Breast epithelium (tissue), 4 donors: Measurements from ENCODE around the gene NINL. TPM values are rescaled to one million over a fixed set of nuclear protein-coding genes. Genes with fewer than 3 reads are reported as not detected.

ENCODE experiments used
- DNase-seq, 2 donors: peaks; one replicate each; pipeline ENCODE4 v3.0.0-alpha.2; 2019; ENCODE audit warnings: low spot score in 2 of 2
- H3K27ac ChIP-seq, 2 donors: fragments of 200-600 bp; sonication (generic) in 1 of 2; one replicate each; pipeline ENCODE4 v1.5.1; 2016 to 2019; ENCODE audit warnings: mild to moderate bottlenecking in 1 of 2
- H3K27me3 ChIP-seq, 2 donors: fragments of 200-600 bp; sonication (generic) in 1 of 2; one replicate each; pipeline versions ENCODE4 v1.5.1 to v1.6.0; 2017 to 2019; ENCODE audit warnings: control low read depth in 1 of 2, mild to moderate bottlenecking in 1 of 2
- H3K36me3 ChIP-seq: fragments of 200-600 bp; one replicate; pipeline ENCODE4 v1.5.1; 2019
- H3K4me1 ChIP-seq, 2 donors: fragments of 200-600 bp; sonication (generic); one replicate each; pipeline ENCODE4 v1.5.1; 2016 to 2019; ENCODE audit warnings: control low read depth in 1 of 2
- H3K4me3 ChIP-seq, 3 donors: fragments of 200-600 bp; sonication (generic); 1 replicate in 2 of 3; 2 replicates in 1 of 3; pipeline ENCODE4 v1.5.1; 2016 to 2019; ENCODE audit warnings: mild to moderate bottlenecking in 3 of 3, moderate library complexity in 2 of 3
- H3K9me3 ChIP-seq, 2 donors: fragments of 200-600 bp; sonication (generic) in 1 of 2; one replicate each; pipeline ENCODE4 v1.5.1; 2016 to 2019; ENCODE audit warnings: control low read depth in 1 of 2
- POLR2A ChIP-seq: fragments of 450-650 bp; IDR thresholded peaks from one replicate; pipeline ENCODE4 v1.6.1; 2016; ENCODE audit warnings: antibody characterized with exemption, mild to moderate bottlenecking, moderate library complexity
- POLR2AphosphoS5 ChIP-seq, 3 donors: sonication (generic); formaldehyde crosslinking; IDR thresholded peaks; one replicate each; pipeline ENCODE4 v1.6.1; 2017; ENCODE audit warnings: antibody characterized with exemption in 3 of 3
- intact Hi-C: fragments of 100-400 bp; cut with DNase I; formaldehyde crosslinking; loops from one replicate; pipeline ENCODE4 v1.15.1; 2023; ENCODE audit warnings: low total_unique reads
- total RNA-seq, 3 donors: library from RNA; depleted of rRNA; stranded (reverse); fragments of >200 nt; gene quantifications; one replicate each; pipeline ENCODE4 v1.1.0, GENCODE V29; 2016
- TF ChIP-seq, protein P1 (sequence below), 3 donors: fragments of 450-650 bp; IDR thresholded peaks; one replicate each; pipeline ENCODE4 v1.5.1; 2016 to 2017; ENCODE audit warnings: antibody characterized with exemption in 3 of 3, mild to moderate bottlenecking in 3 of 3, moderate library complexity in 3 of 3

The NINL gene
- total RNA-seq, 3 donors from 2014 or later, result 6.9 to 15.5 (median 12.8) TPM

- Histone ChIP-seq H3K9me3 (no peaks in the 10 kb centered on the region), H3K4me3 (no peak overlapping the region), H3K4me1 (peaks cover 5% of the 10 kb centered on the region in 2 donors), H3K27me3 (no peaks in the 10 kb centered on the region), H3K27ac (no peak overlapping the region), H3K36me3 (no peaks in the 10 kb centered on the region)
- intact Hi-C loops, result no loop called here
- no peak for DNase-seq
- TF ChIP-seq POLR2AphosphoS5 (IDR thresholded peaks at IDR 0.05) (no peak), POLR2A (no peak)
- TF ChIP-seq, protein P1, sequence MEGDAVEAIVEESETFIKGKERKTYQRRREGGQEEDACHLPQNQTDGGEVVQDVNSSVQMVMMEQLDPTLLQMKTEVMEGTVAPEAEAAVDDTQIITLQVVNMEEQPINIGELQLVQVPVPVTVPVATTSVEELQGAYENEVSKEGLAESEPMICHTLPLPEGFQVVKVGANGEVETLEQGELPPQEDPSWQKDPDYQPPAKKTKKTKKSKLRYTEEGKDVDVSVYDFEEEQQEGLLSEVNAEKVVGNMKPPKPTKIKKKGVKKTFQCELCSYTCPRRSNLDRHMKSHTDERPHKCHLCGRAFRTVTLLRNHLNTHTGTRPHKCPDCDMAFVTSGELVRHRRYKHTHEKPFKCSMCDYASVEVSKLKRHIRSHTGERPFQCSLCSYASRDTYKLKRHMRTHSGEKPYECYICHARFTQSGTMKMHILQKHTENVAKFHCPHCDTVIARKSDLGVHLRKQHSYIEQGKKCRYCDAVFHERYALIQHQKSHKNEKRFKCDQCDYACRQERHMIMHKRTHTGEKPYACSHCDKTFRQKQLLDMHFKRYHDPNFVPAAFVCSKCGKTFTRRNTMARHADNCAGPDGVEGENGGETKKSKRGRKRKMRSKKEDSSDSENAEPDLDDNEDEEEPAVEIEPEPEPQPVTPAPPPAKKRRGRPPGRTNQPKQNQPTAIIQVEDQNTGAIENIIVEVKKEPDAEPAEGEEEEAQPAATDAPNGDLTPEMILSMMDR (IDR thresholded peaks at IDR 0.05), result no peak
These were observed 36.7 kb upstream of the NINL start for GRCh38 chr20:25622049-25622448.

DNA sequence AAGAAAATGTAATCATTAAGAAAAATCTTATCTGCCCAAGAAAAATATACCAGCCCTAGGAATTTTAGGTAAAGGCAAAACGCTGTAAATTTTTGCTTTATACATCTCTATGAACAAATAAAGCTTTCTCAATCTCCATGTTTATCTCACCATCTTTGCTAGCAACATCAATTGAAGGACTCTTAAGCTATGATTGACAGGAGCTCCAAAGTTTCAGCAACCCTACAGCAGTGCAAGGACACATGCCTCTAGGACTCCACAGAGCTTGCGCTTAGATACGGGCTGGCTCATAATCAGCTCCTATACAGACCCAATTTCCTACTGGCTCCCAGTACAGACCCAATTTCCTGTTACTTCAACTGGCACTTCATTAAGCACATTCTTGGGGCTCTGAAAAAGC, 34.2 kb upstream of the NINL start:
- Histone ChIP-seq H3K27me3 (no peaks in the 10 kb centered on the region), H3K36me3 (no peaks in the 10 kb centered on the region), H3K4me3 (no peak overlapping the region), H3K4me1 (peaks cover 5% of the 10 kb centered on the region in 2 donors), H3K9me3 (no peaks in the 10 kb centered on the region), H3K27ac (no peak overlapping the region)
- DNase-seq, result no peak
- TF ChIP-seq POLR2AphosphoS5 (IDR thresholded peaks at IDR 0.05) (no peak), POLR2A (no peak)
- TF ChIP-seq, protein P1 (IDR thresholded peaks at IDR 0.05), result no peak
- intact Hi-C loops, result no loop called here

DNA sequence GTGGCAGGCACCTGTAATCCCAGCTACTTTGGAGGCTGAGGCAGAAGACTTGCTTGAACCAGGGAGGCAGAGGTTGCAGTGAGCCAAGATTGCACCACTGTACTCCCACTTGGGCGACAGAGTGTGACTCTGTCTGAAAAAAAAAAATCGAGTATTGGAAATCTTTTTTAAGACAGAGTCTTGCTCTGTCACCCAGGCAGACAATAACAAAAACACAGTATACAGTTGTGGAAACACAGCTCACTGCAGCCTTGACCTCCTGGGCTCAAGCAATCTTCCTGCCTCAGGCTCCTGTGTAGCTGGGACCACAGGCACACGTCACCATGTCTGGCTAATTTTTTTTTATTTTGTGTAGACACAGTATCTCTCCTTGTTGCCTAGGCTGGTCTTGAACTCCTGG, 23.4 kb upstream of the NINL start:
- intact Hi-C loops, result no loop called here
- no peak for TF ChIP-seq POLR2A
- TF ChIP-seq, protein P1 (IDR thresholded peaks at IDR 0.05), result no peak
- no peak for TF ChIP-seq POLR2AphosphoS5 (IDR thresholded peaks at IDR 0.05)
- Histone ChIP-seq H3K27me3 (no peaks in the 10 kb centered on the region), H3K9me3 (no peaks in the 10 kb centered on the region), H3K27ac (no peak overlapping the region), H3K4me3 (no peak overlapping the region), H3K36me3 (no peaks in the 10 kb centered on the region), H3K4me1 (no peaks in the 10 kb centered on the region)
- no peak for DNase-seq

DNA sequence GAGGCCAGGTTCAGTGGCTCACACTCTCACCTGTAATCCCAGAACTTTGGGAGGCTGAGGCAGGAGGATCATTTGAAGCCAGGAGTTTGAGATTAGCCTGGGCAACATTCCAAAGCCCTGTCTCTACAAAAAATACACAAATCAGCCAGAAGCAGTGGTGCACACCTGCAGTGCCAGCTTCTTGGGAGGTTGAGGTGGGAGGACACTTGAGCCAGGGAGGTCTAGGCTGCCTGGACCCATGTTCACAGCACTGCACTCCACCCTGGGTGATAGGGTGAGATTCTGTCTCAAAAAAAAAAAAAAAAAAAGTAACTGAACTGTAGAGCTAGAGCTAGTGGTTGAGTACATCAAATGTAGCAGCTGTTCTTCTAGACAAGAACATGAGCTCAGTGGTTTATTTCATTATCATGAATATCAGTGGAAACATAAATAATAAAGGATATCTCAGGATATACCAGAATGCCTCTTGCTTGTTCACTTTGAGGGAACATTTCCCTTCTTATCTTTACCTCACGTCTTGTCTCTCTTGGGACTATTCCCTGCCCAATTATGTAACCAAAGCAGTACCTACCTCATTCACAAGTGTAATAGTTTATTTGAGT, 20.9 kb upstream of the NINL start:
- DNase-seq, result no peak
- Histone ChIP-seq H3K27me3 (no peaks in the 10 kb centered on the region), H3K9me3 (no peaks in the 10 kb centered on the region), H3K4me3 (no peak overlapping the region), H3K27ac (no peak overlapping the region), H3K36me3 (no peaks in the 10 kb centered on the region), H3K4me1 (no peaks in the 10 kb centered on the region)
- TF ChIP-seq, protein P1 (IDR thresholded peaks at IDR 0.05), result no peak
- TF ChIP-seq POLR2A (no peak), POLR2AphosphoS5 (IDR thresholded peaks at IDR 0.05) (no peak)
- intact Hi-C loops, result no loop called here

DNA sequence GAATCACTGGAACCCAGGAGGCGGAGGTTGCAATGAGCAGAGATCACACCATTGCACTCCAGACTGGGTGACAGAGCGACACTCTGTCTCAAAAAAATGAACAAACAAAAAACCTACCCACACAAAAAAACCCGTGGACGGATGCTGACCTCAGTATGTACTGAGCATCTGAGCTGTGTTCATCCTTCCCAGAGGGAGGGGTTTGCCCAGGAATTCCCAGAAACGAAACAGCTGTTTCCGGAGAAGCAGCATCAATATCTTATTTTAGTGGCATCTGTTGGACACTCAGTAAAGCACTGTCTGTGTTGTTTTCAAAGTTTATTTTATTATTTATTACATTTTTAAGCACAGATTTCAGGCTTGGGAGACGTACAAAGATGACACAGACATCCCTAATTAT, 19.8 kb upstream of the NINL start:
- intact Hi-C loops, result no loop called here
- no peaks in the 10 kb centered on the region for H3K27me3 ChIP-seq
- H3K4me3 ChIP-seq, result no peak overlapping the region
- H3K4me1 ChIP-seq, result no peaks in the 10 kb centered on the region
- no peaks in the 10 kb centered on the region for H3K36me3 ChIP-seq
- TF ChIP-seq POLR2AphosphoS5 (IDR thresholded peaks at IDR 0.05), result no peak
- TF ChIP-seq POLR2A, result no peak
- TF ChIP-seq, protein P1 (IDR thresholded peaks at IDR 0.05), result no peak
- no peak overlapping the region for H3K27ac ChIP-seq
- no peak for DNase-seq
- no peaks in the 10 kb centered on the region for H3K9me3 ChIP-seq
